Loucy (cell line): ENCODE measurements around the gene SEMA5A.
"Not testable (repeated sequence)": the region's sequence is repeated elsewhere in the genome, so short reads cannot be mapped to it uniquely, and the experiment has no call there.

Experiments used
- H2AFZ ChIP-seq: fragments of 200-600 bp; sonication (generic); 2 replicates; pipeline ENCODE4 v1.6.0; 2016; ENCODE audit warnings: antibody characterized with exemption, mild to moderate bottlenecking, low read length, moderate library complexity
- H3F3A ChIP-seq: fragments of 200-600 bp; 2 replicates; pipeline ENCODE4 v1.6.0; 2016; ENCODE audit warnings: antibody characterized with exemption, low read depth, mild to moderate bottlenecking
- H3K27me3 ChIP-seq: fragments of 200-600 bp; sonication (generic); 2 replicates; pipeline ENCODE4 v1.6.1; 2014; ENCODE audit warnings: low read length, mild to moderate bottlenecking; ENCODE audit not compliant: insufficient read depth, poor library complexity, severe bottlenecking
- H3K36me3 ChIP-seq: fragments of 200-600 bp; sonication (generic); 2 replicates; pipeline ENCODE4 v1.6.1; 2016; ENCODE audit warnings: low read length; ENCODE audit not compliant: insufficient read depth
- H3K4me1 ChIP-seq: fragments of 200-600 bp; sonication (generic); 2 replicates; pipeline ENCODE4 v1.5.1; 2014; ENCODE audit warnings: low read length, mild to moderate bottlenecking; ENCODE audit not compliant: insufficient read depth, poor library complexity, severe bottlenecking
- H3K4me2 ChIP-seq: fragments of 200-600 bp; sonication (generic); 2 replicates; pipeline ENCODE4 v1.6.0; 2014; ENCODE audit warnings: antibody characterized with exemption, low read length, low read depth, mild to moderate bottlenecking; ENCODE audit not compliant: poor library complexity, severe bottlenecking
- H3K4me3 ChIP-seq: fragments of 200-600 bp; sonication (generic); 2 replicates; pipeline ENCODE4 v1.5.1; 2014; ENCODE audit warnings: low read length, mild to moderate bottlenecking, mixed read lengths; ENCODE audit not compliant: poor library complexity, severe bottlenecking
- H3K79me2 ChIP-seq: fragments of 200-600 bp; sonication (generic); 2 replicates; pipeline ENCODE4 v1.6.1; 2014; ENCODE audit warnings: low read length; ENCODE audit not compliant: insufficient read depth
- H3K9ac ChIP-seq: fragments of 200-600 bp; sonication (generic); 2 replicates; pipeline ENCODE4 v1.6.0; 2014; ENCODE audit warnings: mild to moderate bottlenecking, low read depth, low read length, moderate library complexity; ENCODE audit not compliant: poor library complexity, severe bottlenecking
- H3K9me2 ChIP-seq: fragments of 200-600 bp; sonication (generic); replicated peaks from 2 replicates; pipeline ENCODE4 v1.6.1; 2016; ENCODE audit warnings: low read depth, low read length, mixed read lengths
- H3K9me3 ChIP-seq: fragments of 200-600 bp; sonication (generic); 2 replicates; pipeline ENCODE4 v1.6.1; 2014; ENCODE audit warnings: mild to moderate bottlenecking, antibody characterized with exemption, low read length, low read depth; ENCODE audit not compliant: insufficient read depth
- H4K20me1 ChIP-seq: fragments of 200-600 bp; sonication (generic); 2 replicates; pipeline ENCODE4 v1.6.0; 2014; ENCODE audit warnings: antibody characterized with exemption, low read length, mild to moderate bottlenecking; ENCODE audit not compliant: insufficient read depth, poor library complexity, severe bottlenecking
- EZH2phosphoT487 ChIP-seq: fragments of 200-600 bp; IDR thresholded peaks from 2 replicates; pipeline ENCODE4 v1.6.1; 2018; ENCODE audit warnings: antibody characterized with exemption, mild to moderate bottlenecking, moderate library complexity, borderline replicate concordance
- TF ChIP-seq, protein P1 (sequence below): fragments of 200-600 bp; sonication (generic); conservative IDR thresholded peaks from 2 replicates; pipeline ENCODE4 v1.5.1; 2014; ENCODE audit warnings: mild to moderate bottlenecking, antibody characterized with exemption, low read length

The SEMA5A gene

DNA sequence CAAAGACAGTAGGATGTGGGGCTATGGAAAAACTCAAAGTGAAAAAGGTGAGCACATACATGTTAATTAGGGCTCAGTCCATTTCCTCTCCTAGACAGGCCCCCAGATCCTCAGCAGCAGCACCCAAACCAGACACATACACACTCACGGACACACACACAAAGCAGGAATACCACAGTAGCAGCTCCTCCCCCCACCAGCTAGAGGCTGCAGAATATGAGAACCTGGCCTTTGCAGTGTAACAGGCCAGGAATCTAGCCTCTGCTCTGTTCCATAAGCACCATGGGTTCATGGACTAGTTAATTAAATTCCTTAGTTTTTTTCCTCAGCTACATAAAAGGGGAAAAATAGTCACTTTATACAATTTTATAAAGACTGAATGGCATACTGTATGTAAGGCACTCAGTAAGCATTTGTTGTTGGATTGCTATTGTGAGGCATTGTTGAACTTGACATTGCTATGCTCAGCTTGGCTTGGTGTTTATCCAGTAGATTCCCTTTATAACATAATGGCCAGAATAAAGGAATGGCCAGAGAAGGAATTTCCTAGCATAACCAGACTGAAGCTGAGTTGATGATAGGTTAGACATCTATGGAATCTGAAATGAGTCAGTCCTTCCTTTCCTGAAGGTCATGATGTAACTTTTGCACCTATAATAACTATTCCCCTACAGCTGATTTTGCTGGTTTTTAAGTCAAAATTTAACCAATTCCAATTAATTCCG, 186.8 kb downstream of the SEMA5A start:
- Histone ChIP-seq H3K4me2 (no peak overlapping the region), H3K79me2 (no peaks in the 10 kb centered on the region), H4K20me1 (no peaks in the 10 kb centered on the region), H3K27me3 (no peaks in the 10 kb centered on the region), H3K4me1 (peaks cover 17% of the 10 kb centered on the region), H3K9me2 (no peaks in the 10 kb centered on the region), H2AFZ (no peak overlapping the region), H3F3A (no peaks in the 10 kb centered on the region), H3K36me3 (no peaks in the 10 kb centered on the region), H3K9ac (no peak overlapping the region), H3K4me3 (no peak overlapping the region), H3K9me3 (no peaks in the 10 kb centered on the region)
- TF ChIP-seq EZH2phosphoT487 = no peak
- TF ChIP-seq, protein P1, sequence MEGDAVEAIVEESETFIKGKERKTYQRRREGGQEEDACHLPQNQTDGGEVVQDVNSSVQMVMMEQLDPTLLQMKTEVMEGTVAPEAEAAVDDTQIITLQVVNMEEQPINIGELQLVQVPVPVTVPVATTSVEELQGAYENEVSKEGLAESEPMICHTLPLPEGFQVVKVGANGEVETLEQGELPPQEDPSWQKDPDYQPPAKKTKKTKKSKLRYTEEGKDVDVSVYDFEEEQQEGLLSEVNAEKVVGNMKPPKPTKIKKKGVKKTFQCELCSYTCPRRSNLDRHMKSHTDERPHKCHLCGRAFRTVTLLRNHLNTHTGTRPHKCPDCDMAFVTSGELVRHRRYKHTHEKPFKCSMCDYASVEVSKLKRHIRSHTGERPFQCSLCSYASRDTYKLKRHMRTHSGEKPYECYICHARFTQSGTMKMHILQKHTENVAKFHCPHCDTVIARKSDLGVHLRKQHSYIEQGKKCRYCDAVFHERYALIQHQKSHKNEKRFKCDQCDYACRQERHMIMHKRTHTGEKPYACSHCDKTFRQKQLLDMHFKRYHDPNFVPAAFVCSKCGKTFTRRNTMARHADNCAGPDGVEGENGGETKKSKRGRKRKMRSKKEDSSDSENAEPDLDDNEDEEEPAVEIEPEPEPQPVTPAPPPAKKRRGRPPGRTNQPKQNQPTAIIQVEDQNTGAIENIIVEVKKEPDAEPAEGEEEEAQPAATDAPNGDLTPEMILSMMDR = no peak

DNA sequence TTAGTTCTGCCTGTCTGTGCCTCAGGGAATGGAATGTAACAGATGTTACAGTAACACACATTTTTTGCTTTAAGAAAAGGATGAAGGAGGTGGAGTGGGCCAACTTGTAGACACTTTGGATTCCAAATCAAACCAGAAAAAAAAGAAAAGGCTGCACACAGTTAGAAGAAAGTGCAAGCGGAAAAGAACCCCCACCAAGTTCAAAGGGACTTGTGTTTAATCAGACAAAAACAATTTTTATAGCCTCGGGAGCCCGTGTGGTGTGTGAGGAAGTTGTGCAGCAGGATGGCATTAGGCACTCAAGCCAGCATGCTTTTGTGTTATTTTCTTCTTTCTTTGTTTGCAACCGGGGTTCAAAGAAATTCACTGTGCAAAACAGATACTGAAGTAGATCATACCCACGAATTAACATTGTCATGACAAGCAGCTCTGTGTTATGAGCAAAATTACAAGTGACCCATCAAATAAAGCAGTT, 189.5 kb downstream of the SEMA5A start:
- Histone ChIP-seq H3K9me2 (no peaks in the 10 kb centered on the region), H3K79me2 (no peaks in the 10 kb centered on the region), H2AFZ (no peak overlapping the region), H3K9ac (no peak overlapping the region), H3K4me2 (no peak overlapping the region), H3K9me3 (no peaks in the 10 kb centered on the region), H4K20me1 (no peaks in the 10 kb centered on the region), H3K4me3 (no peak overlapping the region), H3K27me3 (no peaks in the 10 kb centered on the region), H3K4me1 (no peaks in the 10 kb centered on the region), H3K36me3 (no peaks in the 10 kb centered on the region), H3F3A (no peaks in the 10 kb centered on the region)
- TF ChIP-seq EZH2phosphoT487 = no peak
- TF ChIP-seq, protein P1 = no peak

DNA sequence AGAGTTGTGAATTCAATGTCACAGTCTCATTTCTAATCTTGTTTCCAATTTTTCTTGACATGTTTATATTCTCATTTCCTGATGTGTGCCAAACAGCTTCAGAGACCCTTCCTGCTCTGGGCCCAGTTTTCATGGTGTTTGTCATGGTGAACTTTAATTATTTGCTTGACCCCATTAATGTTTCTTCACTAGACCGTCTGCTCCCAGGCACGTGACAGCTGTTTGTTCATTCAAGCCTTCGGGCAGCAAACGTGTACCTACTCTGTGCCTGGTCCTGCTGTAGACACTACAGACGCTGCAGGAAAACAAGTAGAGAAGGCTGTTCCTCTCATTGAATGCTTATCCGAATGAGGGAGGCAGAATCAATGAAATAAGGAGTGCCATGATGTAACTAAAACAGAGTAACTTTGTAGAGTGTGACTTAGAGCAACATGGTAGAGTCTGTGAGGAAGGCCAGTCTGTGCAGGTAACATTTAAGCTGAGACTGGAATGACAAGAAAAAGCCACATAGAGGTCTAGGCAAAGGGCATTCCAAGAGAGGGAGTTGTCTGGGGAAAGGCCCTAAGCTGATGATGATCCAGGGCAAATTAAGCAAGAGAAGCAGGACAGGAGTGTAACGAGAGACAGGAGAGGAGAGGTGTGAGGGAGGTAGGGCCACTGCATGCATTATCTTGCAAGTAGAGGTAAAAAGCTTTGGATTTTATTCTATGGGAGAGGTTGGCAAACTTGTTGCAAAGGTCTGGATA, 191.4 kb downstream of the SEMA5A start:
- H3K9ac ChIP-seq = no peak overlapping the region
- no peaks in the 10 kb centered on the region for H3K36me3 ChIP-seq
- H3F3A ChIP-seq = no peaks in the 10 kb centered on the region
- H3K4me3 ChIP-seq = no peak overlapping the region
- no peaks in the 10 kb centered on the region for H4K20me1 ChIP-seq
- no peaks in the 10 kb centered on the region for H3K9me2 ChIP-seq
- no peak overlapping the region for H3K4me2 ChIP-seq
- no peak overlapping the region for H2AFZ ChIP-seq
- no peaks in the 10 kb centered on the region for H3K79me2 ChIP-seq
- H3K27me3 ChIP-seq = no peaks in the 10 kb centered on the region
- TF ChIP-seq, protein P1 = no peak
- no peak for TF ChIP-seq EZH2phosphoT487
- H3K4me1 ChIP-seq = no peaks in the 10 kb centered on the region
- H3K9me3 ChIP-seq = no peaks in the 10 kb centered on the region

DNA sequence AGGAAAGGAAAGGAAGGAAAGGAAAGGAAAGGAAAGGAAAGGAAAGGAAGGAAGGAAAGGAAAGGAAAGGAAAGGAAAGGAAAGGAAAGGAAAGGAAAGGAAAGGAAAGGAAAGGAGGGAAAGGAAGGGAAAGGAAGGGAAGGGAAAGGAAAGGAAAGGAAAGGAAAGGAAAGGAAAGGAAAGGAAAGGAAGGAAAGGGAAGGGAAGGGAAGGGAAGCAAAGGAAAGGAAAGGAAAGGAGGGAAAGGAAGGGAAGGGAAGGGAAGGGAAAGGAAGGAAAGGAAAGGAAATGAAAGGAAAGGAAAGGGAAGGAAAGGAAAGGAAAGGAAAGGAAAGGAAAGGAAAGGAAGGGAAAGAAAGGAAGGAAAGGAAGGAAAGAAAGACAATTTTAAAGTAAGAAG, 192.8 kb downstream of the SEMA5A start:
- H3K4me1 ChIP-seq, H3K9me2 ChIP-seq, H3K79me2 ChIP-seq, H3K4me3 ChIP-seq, H3F3A ChIP-seq, H3K4me2 ChIP-seq, H2AFZ ChIP-seq, H3K9me3 ChIP-seq, H4K20me1 ChIP-seq, H3K9ac ChIP-seq, H3K36me3 ChIP-seq, H3K27me3 ChIP-seq: not testable (repeated sequence)
